Colon (tissue), 2 donors: Measurements from ENCODE around the gene DENND5B.
"Not testable (repeated sequence)": the region's sequence is repeated elsewhere in the genome, so short reads cannot be mapped to it uniquely, and the experiment has no call there.

Experiments used
- FAIRE-seq: peaks from 2 replicates; lab custom pipeline; 2012; peaks lifted over from hg19 to GRCh38; lab: Jason Lieb, UNC
- donor health status: control.
- donor health status: control.

The DENND5B gene

GRCh38 chr12:31591380-31591901 is 505 bp upstream of the DENND5B start:
- FAIRE-seq: no peak

GRCh38 chr12:31589904-31590641 is 863 bp downstream of the DENND5B start:
- FAIRE-seq: no peak

DNA sequence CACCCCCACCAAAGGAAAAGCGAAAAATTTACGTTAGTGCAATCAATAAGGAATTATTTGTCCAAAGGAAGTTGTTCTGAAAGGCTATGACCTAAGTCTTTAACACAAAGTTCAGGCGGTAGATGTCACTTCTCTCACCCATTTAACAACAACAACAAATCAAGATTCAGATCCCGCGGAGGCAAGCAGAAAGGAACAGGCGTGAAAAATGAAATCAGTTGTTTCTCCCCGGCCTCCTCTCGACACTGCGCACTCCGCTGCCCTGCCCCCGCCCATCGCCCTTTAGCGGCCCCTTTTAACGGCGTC is 1.4 kb downstream of the DENND5B start:
- FAIRE-seq: no peak

- no peak for FAIRE-seq
Measured at GRCh38 chr12:31588976-31589375, 2.0 kb downstream of the DENND5B start.

GRCh38 chr12:31586728-31587127 is 4.2 kb downstream of the DENND5B start:
- no peak for FAIRE-seq

GRCh38 chr12:31585895-31586294 is 5.0 kb downstream of the DENND5B start:
- no peak for FAIRE-seq

GRCh38 chr12:31585271-31585670 is 5.7 kb downstream of the DENND5B start:
- no peak for FAIRE-seq

GRCh38 chr12:31584782-31585181 is 6.2 kb downstream of the DENND5B start:
- no peak for FAIRE-seq

DNA sequence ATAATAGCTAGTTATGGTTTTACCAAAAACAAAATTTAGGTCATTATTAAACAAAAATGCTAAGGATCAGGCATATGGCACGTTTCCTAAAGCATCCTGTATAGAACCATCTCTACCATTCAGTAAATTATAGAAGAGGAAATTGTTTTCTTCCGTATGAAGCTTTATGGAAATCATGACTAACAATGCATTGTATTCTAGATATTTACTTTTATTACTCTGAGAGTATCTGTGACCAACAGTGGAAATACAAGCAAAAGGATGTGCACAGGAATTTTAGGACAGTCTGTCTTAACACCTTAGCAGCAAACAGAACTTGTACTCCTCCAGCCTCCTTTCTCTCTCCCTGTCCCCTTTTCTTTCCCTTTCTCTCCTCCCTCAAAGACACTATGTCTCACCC is 7.1 kb downstream of the DENND5B start:
- FAIRE-seq: no peak

DNA sequence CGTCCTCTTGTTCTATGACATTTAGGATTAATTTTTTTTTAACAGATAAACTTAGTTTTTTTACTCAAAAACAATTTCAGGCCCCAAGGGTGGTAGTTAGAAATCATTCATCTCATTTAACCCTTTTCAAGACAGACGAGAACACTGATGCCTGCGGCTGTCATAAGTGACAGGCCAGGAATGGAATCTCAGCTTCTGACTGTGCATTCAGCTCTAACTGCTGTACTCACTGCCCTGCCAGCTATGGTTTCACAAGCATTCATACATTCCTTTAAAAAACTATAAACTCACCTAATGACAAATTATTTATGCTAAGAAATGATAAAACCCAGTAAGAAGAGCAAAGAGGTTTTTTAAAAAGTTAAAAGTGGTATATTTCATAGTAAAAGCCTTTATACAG is 8.8 kb downstream of the DENND5B start:
- no peak for FAIRE-seq

- FAIRE-seq: no peak
Measured at GRCh38 chr12:31578632-31579031, 12.3 kb downstream of the DENND5B start.

- FAIRE-seq: no peak
Measured at GRCh38 chr12:31574803-31575575, 15.9 kb downstream of the DENND5B start.

DNA sequence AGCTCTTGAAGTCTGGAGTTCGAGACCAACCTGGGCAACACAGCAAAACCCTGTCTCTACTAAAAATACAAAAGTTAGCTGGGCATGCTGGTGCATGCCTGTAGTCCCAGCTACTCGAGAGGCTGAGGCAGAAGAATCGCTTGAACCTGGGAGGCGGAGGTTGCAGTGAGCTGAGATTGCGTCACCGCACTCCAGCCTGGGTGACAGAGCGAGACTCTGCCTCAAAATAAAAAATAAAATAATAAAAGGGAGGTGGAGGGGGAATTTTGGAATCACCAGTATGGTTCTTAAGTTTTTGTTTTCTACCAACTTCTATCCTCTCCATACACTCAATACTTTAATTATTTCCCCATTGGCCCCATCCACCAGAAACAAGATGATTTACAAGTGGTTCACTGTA is 16.6 kb downstream of the DENND5B start:
- FAIRE-seq: not testable (repeated sequence)

DNA sequence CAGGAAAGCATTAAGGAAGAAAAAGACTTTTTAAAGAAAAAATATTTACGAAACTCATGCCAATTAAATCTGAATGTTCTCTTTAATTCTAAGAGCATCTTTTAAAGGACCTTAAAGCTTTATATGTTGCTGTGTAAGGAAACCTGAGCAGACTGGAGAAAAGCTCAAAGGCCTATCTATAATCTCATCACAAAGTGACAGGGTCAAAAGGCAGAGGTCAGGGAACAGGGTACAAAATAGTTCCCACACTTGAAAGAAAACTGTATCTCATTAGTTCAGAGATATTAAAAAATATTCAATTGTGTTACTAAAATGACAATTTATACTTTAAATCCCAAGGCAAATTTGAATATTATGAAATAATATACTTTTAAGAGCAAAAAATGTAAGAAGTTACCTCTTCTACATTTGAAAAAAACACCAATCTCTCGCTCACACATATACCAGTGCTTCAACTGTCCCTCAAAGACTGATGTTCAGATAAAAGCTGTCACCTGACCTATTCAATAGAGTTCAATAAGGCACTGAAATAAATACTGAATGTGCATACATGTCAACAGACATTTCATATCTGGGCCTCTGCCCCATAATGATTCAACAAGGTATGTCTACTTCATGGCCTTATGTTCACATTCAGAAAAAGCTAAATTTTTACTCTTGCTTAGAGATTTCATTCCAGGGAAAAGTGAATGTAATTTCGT is 17.9 kb downstream of the DENND5B start:
- FAIRE-seq: no peak

- FAIRE-seq: no peak
Measured at GRCh38 chr12:31570880-31571279, 20.1 kb downstream of the DENND5B start.

GRCh38 chr12:31569517-31569916 is 21.4 kb downstream of the DENND5B start:
- not testable (repeated sequence) for FAIRE-seq

- no peak for FAIRE-seq
Measured at GRCh38 chr12:31568498-31568897, 22.4 kb downstream of the DENND5B start.

DNA sequence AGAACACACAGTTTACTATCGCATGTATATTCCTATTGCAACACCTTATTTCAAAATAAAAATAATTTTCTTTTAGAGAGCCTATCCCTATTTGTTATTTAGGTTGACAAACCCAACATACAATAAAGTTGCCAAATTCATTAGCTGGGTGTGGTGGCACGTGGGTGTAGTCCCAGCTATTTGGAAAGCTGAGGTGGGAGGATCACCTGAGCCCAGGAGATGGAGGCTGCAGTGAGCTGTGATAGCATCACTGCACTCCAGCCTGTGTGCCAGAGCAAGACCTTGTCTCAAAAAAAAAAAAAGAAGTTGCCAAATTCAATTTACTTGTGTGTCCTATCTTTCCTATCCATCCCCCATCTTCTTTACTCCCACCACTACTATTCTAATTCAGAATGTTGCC is 23.9 kb downstream of the DENND5B start:
- no peak for FAIRE-seq

DNA sequence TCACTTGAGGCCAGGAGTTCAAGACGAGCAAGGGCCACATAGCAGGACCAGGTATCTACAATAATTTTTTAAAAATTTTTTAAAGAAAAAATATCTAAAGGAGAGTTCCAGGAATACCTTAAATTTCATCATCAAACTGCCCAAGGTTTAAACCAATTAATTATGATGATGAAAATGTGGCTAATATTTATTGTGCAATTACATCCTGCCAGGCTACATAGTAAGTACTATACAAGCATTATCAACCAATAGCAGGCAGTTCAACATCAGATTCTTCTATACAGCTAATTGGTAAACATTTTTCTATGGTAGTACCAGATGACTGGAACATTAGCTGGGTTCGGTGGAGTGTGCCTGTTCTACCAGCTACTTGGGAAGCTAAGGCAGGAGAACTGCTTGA is 24.4 kb downstream of the DENND5B start:
- FAIRE-seq: no peak

GRCh38 chr12:31562594-31563328 is 28.2 kb downstream of the DENND5B start:
- no peak for FAIRE-seq

- FAIRE-seq: no peak
Measured at GRCh38 chr12:31560516-31560915, 30.4 kb downstream of the DENND5B start.

- FAIRE-seq: no peak
Measured at GRCh38 chr12:31558521-31558920, 32.4 kb downstream of the DENND5B start.
